CD4-positive, alpha-beta T cell treated with Interferon alpha-2 for 1 hour (primary cell): ENCODE results near the gene ESPN.
"Not testable (repeated sequence)": the region's sequence is repeated elsewhere in the genome, so short reads cannot be mapped to it uniquely, and the experiment has no call there.

Experiments
- DNase-seq, 2 donors: peaks; one replicate each; pipeline ENCODE4 v3.0.0-alpha.2; 2020 to 2022

Gene ESPN

GRCh38 chr1:6424619-6425593 is at the start of gene ESPN:
Gene ESPN (plus strand): TSS chr1:6424776. CDS start chr1:6424956, 180 bp downstream.
- no peak for DNase-seq

- DNase-seq: no peak
These were observed 46.4 kb upstream of the ESPN start for GRCh38 chr1:6378096-6378746.

GRCh38 chr1:6380037-6380436 is 44.5 kb upstream of the ESPN start:
- DNase-seq: no peak

GRCh38 chr1:6384135-6384534 is 40.4 kb upstream of the ESPN start:
- no peak for DNase-seq

- no peak for DNase-seq
These were observed 39.6 kb upstream of the ESPN start for GRCh38 chr1:6384962-6385361.

GRCh38 chr1:6385488-6386191 is 38.9 kb upstream of the ESPN start:
- no peak for DNase-seq

- no peak for DNase-seq
These were observed 38.1 kb upstream of the ESPN start for GRCh38 chr1:6386371-6386949.

- no peak for DNase-seq
These were observed 34.6 kb upstream of the ESPN start for GRCh38 chr1:6389971-6390370.

- no peak for DNase-seq
These were observed 32.4 kb upstream of the ESPN start for GRCh38 chr1:6391951-6392808.

GRCh38 chr1:6392809-6393399 is 31.7 kb upstream of the ESPN start:
- no peak for DNase-seq

- DNase-seq: peak; percentile 88 to 93
These were observed 31.0 kb upstream of the ESPN start, which contains the start of gene ACOT7 for GRCh38 chr1:6393400-6394187. Gene ACOT7 (minus strand): TSS chr1:6393767. CDS start chr1:6393399, 368 bp downstream.

- DNase-seq: peak in 1 of 2 donors; percentile 15
These were observed 29.4 kb upstream of the ESPN start for GRCh38 chr1:6395130-6395529.

- not testable (repeated sequence) for DNase-seq
These were observed 28.8 kb upstream of the ESPN start for GRCh38 chr1:6395781-6396244.

GRCh38 chr1:6396998-6397397 is 27.6 kb upstream of the ESPN start:
- no peak for DNase-seq

- DNase-seq: no peak
These were observed 26.6 kb upstream of the ESPN start for GRCh38 chr1:6397844-6398441.

GRCh38 chr1:6399294-6399693 is 25.3 kb upstream of the ESPN start:
- no peak for DNase-seq

- peak in 1 of 2 donors; percentile 41 for DNase-seq
These were observed 22.9 kb upstream of the ESPN start for GRCh38 chr1:6401673-6402072.

GRCh38 chr1:6408023-6408422 is 16.6 kb upstream of the ESPN start:
- DNase-seq: no peak

- no peak for DNase-seq
These were observed 15.5 kb upstream of the ESPN start for GRCh38 chr1:6409053-6409452.

- DNase-seq: no peak
These were observed 14.8 kb upstream of the ESPN start for GRCh38 chr1:6409733-6410132.
